ENCODE data around the gene ITGB3BP. TPM values are rescaled to one million over a fixed set of nuclear protein-coding genes. Genes with fewer than 3 reads are reported as not detected.

The ITGB3BP gene
- total RNA-seq, 1 experiment from 2014 or later: 79.2 TPM

GRCh38 chr1:63453232-63453631 lies 69.8 kb downstream of the ITGB3BP start:
- H3K9me2 ChIP-seq (ENCODE audit: insufficient read depth): no peaks in the 10 kb centered on the region; the same call in 1 of the 2 replicates
- H2AFZ ChIP-seq: no peak overlapping the region
- no peaks in the 10 kb centered on the region for H3K27me3 ChIP-seq (ENCODE audit: insufficient read depth, low read depth)
- H4K20me1 ChIP-seq (ENCODE audit: insufficient read depth): no peaks in the 10 kb centered on the region
- H3K4me3 ChIP-seq: no peak overlapping the region
- H3K27ac ChIP-seq: no peak overlapping the region
- H3K36me3 ChIP-seq (ENCODE audit: low read depth): no peaks in the 10 kb centered on the region
- H3K4me1 ChIP-seq (replicated peaks; ENCODE audit: insufficient read depth): no peaks in the 10 kb centered on the region
- intact Hi-C loops (cut with micrococcal nuclease; ENCODE audit: unreplicated experiment): no loop called here
- BruUV-seq (replicated peaks): no TSS peak
- no peaks in the 10 kb centered on the region for H3K79me2 ChIP-seq (ENCODE audit: low read depth)
- H3F3A ChIP-seq (ENCODE audit: insufficient read depth, low read depth): no peaks in the 10 kb centered on the region
- CTCF ChIA-PET: no interaction called here
- TF ChIP-seq CTCF (conservative IDR thresholded peaks at IDR 0.05) (no peak), EZH2 (IDR thresholded peaks at IDR 0.05; ENCODE audit: low read depth) (no peak)
- no peaks in the 10 kb centered on the region for H3K9me3 ChIP-seq (ENCODE audit: insufficient read depth, low read depth)
- no peak overlapping the region for H3K4me2 ChIP-seq
- DNase-seq: no peak
- POLR2A ChIA-PET (ENCODE audit: unreplicated experiment): no interaction called here

GRCh38 chr1:63450416-63450815 lies 72.6 kb downstream of the ITGB3BP start:
- DNase-seq: no peak
- Histone ChIP-seq H3K4me1 (replicated peaks; ENCODE audit: insufficient read depth) (no peaks in the 10 kb centered on the region), H3K4me3 (no peak overlapping the region), H3F3A (ENCODE audit: insufficient read depth, low read depth) (no peaks in the 10 kb centered on the region), H3K9me2 (ENCODE audit: insufficient read depth) (no peaks in the 10 kb centered on the region; the same call in 1 of the 2 replicates), H3K36me3 (ENCODE audit: low read depth) (no peaks in the 10 kb centered on the region), H4K20me1 (ENCODE audit: insufficient read depth) (no peaks in the 10 kb centered on the region), H2AFZ (no peak overlapping the region), H3K9me3 (ENCODE audit: insufficient read depth, low read depth) (no peaks in the 10 kb centered on the region), H3K4me2 (no peak overlapping the region), H3K27ac (no peak overlapping the region), H3K27me3 (ENCODE audit: insufficient read depth, low read depth) (no peaks in the 10 kb centered on the region), H3K79me2 (ENCODE audit: low read depth) (no peaks in the 10 kb centered on the region)
- ChIA-PET POLR2A (ENCODE audit: unreplicated experiment) (no interaction called here), CTCF (no interaction called here)
- intact Hi-C loops (cut with micrococcal nuclease; ENCODE audit: unreplicated experiment): no loop called here
- no TSS peak for BruUV-seq (replicated peaks)
- TF ChIP-seq CTCF (conservative IDR thresholded peaks at IDR 0.05): no peak
- TF ChIP-seq EZH2 (IDR thresholded peaks at IDR 0.05; ENCODE audit: low read depth): no peak

- Histone ChIP-seq H3K79me2 (ENCODE audit: low read depth) (no peaks in the 10 kb centered on the region), H3K4me1 (replicated peaks; ENCODE audit: insufficient read depth) (no peaks in the 10 kb centered on the region), H3K27ac (no peak overlapping the region), H3K4me2 (no peak overlapping the region), H3K9me2 (ENCODE audit: insufficient read depth) (no peaks in the 10 kb centered on the region; the same call in 1 of the 2 replicates), H3K36me3 (ENCODE audit: low read depth) (no peaks in the 10 kb centered on the region), H3K27me3 (ENCODE audit: insufficient read depth, low read depth) (no peaks in the 10 kb centered on the region), H2AFZ (no peak overlapping the region), H3F3A (ENCODE audit: insufficient read depth, low read depth) (no peaks in the 10 kb centered on the region), H3K4me3 (no peak overlapping the region), H3K9me3 (ENCODE audit: insufficient read depth, low read depth) (no peaks in the 10 kb centered on the region), H4K20me1 (ENCODE audit: insufficient read depth) (no peaks in the 10 kb centered on the region)
- POLR2A ChIA-PET (ENCODE audit: unreplicated experiment): no interaction called here
- no TSS peak for BruUV-seq (replicated peaks)
- DNase-seq: no peak
- intact Hi-C loops (cut with micrococcal nuclease; ENCODE audit: unreplicated experiment): no loop called here
- CTCF ChIA-PET: no interaction called here
- TF ChIP-seq CTCF (conservative IDR thresholded peaks at IDR 0.05) (no peak), EZH2 (IDR thresholded peaks at IDR 0.05; ENCODE audit: low read depth) (no peak)
These were observed 74.2 kb downstream of the ITGB3BP start for GRCh38 chr1:63448731-63449246.

Measured in PC-9 (cell line).